Measurements from ENCODE around the gene MACROD2.

- TF ChIP-seq CTCF (IDR thresholded peaks at IDR 0.05 in 2 of 3, conservative IDR thresholded peaks at IDR 0.05 in 1 of 3; ENCODE audit: borderline replicate concordance in 1 of 3, insufficient read depth in 1 of 3, low read depth in 2 of 3, low read length in 2 of 3) (no peak), POLR2AphosphoS5 (IDR thresholded peaks at IDR 0.05; ENCODE audit: low read depth, low read length) (no peak), MAX (IDR thresholded peaks at IDR 0.05) (no peak), POLR2A (IDR thresholded peaks at IDR 0.05; ENCODE audit: borderline replicate concordance, extremely low read depth, insufficient read depth, insufficient read length) (no peak), SRF (IDR thresholded peaks at IDR 0.05; ENCODE audit: low read depth) (no peak), SIN3A (IDR thresholded peaks at IDR 0.05; ENCODE audit: low read depth) (no peak), TCF7L2 (IDR thresholded peaks at IDR 0.05; ENCODE audit: borderline replicate concordance, extremely low read depth, insufficient read depth, insufficient read length) (no peak), EZH2 (IDR thresholded peaks at IDR 0.05) (no peak)
- TF ChIP-seq, protein P1, sequence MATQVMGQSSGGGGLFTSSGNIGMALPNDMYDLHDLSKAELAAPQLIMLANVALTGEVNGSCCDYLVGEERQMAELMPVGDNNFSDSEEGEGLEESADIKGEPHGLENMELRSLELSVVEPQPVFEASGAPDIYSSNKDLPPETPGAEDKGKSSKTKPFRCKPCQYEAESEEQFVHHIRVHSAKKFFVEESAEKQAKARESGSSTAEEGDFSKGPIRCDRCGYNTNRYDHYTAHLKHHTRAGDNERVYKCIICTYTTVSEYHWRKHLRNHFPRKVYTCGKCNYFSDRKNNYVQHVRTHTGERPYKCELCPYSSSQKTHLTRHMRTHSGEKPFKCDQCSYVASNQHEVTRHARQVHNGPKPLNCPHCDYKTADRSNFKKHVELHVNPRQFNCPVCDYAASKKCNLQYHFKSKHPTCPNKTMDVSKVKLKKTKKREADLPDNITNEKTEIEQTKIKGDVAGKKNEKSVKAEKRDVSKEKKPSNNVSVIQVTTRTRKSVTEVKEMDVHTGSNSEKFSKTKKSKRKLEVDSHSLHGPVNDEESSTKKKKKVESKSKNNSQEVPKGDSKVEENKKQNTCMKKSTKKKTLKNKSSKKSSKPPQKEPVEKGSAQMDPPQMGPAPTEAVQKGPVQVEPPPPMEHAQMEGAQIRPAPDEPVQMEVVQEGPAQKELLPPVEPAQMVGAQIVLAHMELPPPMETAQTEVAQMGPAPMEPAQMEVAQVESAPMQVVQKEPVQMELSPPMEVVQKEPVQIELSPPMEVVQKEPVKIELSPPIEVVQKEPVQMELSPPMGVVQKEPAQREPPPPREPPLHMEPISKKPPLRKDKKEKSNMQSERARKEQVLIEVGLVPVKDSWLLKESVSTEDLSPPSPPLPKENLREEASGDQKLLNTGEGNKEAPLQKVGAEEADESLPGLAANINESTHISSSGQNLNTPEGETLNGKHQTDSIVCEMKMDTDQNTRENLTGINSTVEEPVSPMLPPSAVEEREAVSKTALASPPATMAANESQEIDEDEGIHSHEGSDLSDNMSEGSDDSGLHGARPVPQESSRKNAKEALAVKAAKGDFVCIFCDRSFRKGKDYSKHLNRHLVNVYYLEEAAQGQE (IDR thresholded peaks at IDR 0.05; ENCODE audit: low read depth) = no peak
Measured at GRCh38 chr20:15958142-15958541, 1962.8 kb downstream of the MACROD2 start.

Measured in HCT116 (cell line).